HG03175 (cell line): ENCODE results near the gene PDSS1.
A peak's percentile ranks its signal among the peaks of the same experiment; 100 is the strongest.

Source experiments
- ATAC-seq: cut with Tn5 transposase; IDR thresholded peaks from one replicate; pipeline ENCODE4 v1.9.1; 2021; ENCODE audit warnings: mild to moderate bottlenecking, moderate library complexity; ENCODE audit not compliant: unreplicated experiment

PDSS1 gene

GRCh38 chr10:26698909-26699308 lies 1.4 kb downstream of the PDSS1 start:
- no peak for ATAC-seq

GRCh38 chr10:26699631-26700030 lies 2.1 kb downstream of the PDSS1 start:
- ATAC-seq = no peak

- no peak for ATAC-seq
Observed at GRCh38 chr10:26700884-26701630, 3.6 kb downstream of the PDSS1 start.

GRCh38 chr10:26703096-26703495 lies 5.6 kb downstream of the PDSS1 start:
- ATAC-seq = no peak

GRCh38 chr10:26703974-26704373 lies 6.5 kb downstream of the PDSS1 start:
- ATAC-seq = no peak

- ATAC-seq = no peak
Observed at GRCh38 chr10:26706206-26706605, 8.7 kb downstream of the PDSS1 start.

- ATAC-seq = no peak
Observed at GRCh38 chr10:26706936-26707335, 9.4 kb downstream of the PDSS1 start.

GRCh38 chr10:26711324-26711723 lies 13.8 kb downstream of the PDSS1 start:
- ATAC-seq = no peak

- ATAC-seq = no peak
Observed at GRCh38 chr10:26714415-26715136, 17.1 kb downstream of the PDSS1 start.

GRCh38 chr10:26715137-26715487 lies 17.6 kb downstream of the PDSS1 start:
- no peak for ATAC-seq

GRCh38 chr10:26717476-26717875 lies 20.0 kb downstream of the PDSS1 start:
- ATAC-seq = no peak

GRCh38 chr10:26721561-26721960 lies 24.1 kb downstream of the PDSS1 start:
- ATAC-seq = no peak

- ATAC-seq = no peak
Observed at GRCh38 chr10:26723016-26723415, 25.5 kb downstream of the PDSS1 start.

- no peak for ATAC-seq
Observed at GRCh38 chr10:26725837-26726727, 28.6 kb downstream of the PDSS1 start.

- no peak for ATAC-seq
Observed at GRCh38 chr10:26727005-26727404, 29.5 kb downstream of the PDSS1 start.

GRCh38 chr10:26728957-26729356 lies 31.5 kb downstream of the PDSS1 start:
- ATAC-seq = no peak

- no peak for ATAC-seq
Observed at GRCh38 chr10:26729395-26729794, 31.9 kb downstream of the PDSS1 start.

GRCh38 chr10:26730552-26730951 lies 33.1 kb downstream of the PDSS1 start:
- ATAC-seq = no peak

GRCh38 chr10:26733750-26734568 lies 36.5 kb downstream of the PDSS1 start:
- ATAC-seq = no peak

GRCh38 chr10:26735435-26735834 lies 37.9 kb downstream of the PDSS1 start:
- no peak for ATAC-seq

- peak; percentile 83 for ATAC-seq
Observed at GRCh38 chr10:26737730-26738129, 40.2 kb downstream of the PDSS1 start.
